Neural progenitor cell (in vitro differentiated cells): Measurements from ENCODE around the gene KLHL12. TPM values are rescaled to one million over a fixed set of nuclear protein-coding genes. Genes with fewer than 3 reads are reported as not detected.

Experiments
- DNase-seq: peaks from one replicate; pipeline ENCODE4 v3.0.0-alpha.2; 2016; ENCODE audit warnings: low spot score
- H2AFZ ChIP-seq: fragments of 200-600 bp; sonication (generic); replicated peaks from 2 replicates; pipeline ENCODE4 v1.6.1; 2016; ENCODE audit warnings: antibody characterized with exemption
- H3F3A ChIP-seq: fragments of 200-600 bp; sonication (generic); 2 replicates; pipeline ENCODE4 v1.6.1; 2016; ENCODE audit warnings: antibody characterized with exemption, low read depth
- H3K27ac ChIP-seq: fragments of 200-600 bp; sonication (generic); 2 replicates; pipeline ENCODE4 v1.5.1; 2016; ENCODE audit warnings: mild to moderate bottlenecking
- H3K27me3 ChIP-seq: fragments of 200-600 bp; sonication (generic); 2 replicates; pipeline ENCODE4 v1.6.1; 2016; ENCODE audit warnings: mild to moderate bottlenecking, moderate library complexity
- H3K36me3 ChIP-seq: fragments of 200-600 bp; sonication (generic); 2 replicates; pipeline ENCODE4 v1.5.1; 2016
- H3K4me1 ChIP-seq: fragments of 200-600 bp; sonication (generic); 2 replicates; pipeline ENCODE4 v1.6.1; 2016; ENCODE audit warnings: mixed run types
- H3K4me2 ChIP-seq: fragments of 200-600 bp; sonication (generic); 2 replicates; pipeline ENCODE4 v1.6.1; 2016
- H3K4me3 ChIP-seq: fragments of 200-600 bp; sonication (generic); 2 replicates; pipeline ENCODE4 v1.5.1; 2016
- H3K79me2 ChIP-seq: fragments of 200-600 bp; sonication (generic); 2 replicates; pipeline ENCODE4 v1.6.1; 2016; ENCODE audit warnings: low read depth
- H3K9ac ChIP-seq: fragments of 200-600 bp; sonication (generic); 2 replicates; pipeline ENCODE4 v1.6.1; 2016
- H3K9me3 ChIP-seq: fragments of 200-600 bp; sonication (generic); 2 replicates; pipeline ENCODE4 v1.5.1; 2016; ENCODE audit warnings: low read depth
- H4K20me1 ChIP-seq: fragments of 200-600 bp; sonication (generic); 2 replicates; pipeline ENCODE4 v1.6.1; 2016; ENCODE audit warnings: low read depth
- H3K27ac Mint-ChIP-seq: 3 replicates; pipeline ENCODE4 v1.8.0; 2021; ENCODE audit warnings: mixed read lengths
- H3K27me3 Mint-ChIP-seq: 2 replicates; pipeline ENCODE4 v1.8.0; 2022; ENCODE audit warnings: low read depth, mild to moderate bottlenecking, inconsistent platforms, moderate library complexity, mixed read lengths; ENCODE audit not compliant: insufficient read depth
- H3K36me3 Mint-ChIP-seq: 3 replicates; pipeline ENCODE4 v1.8.0; 2021; ENCODE audit warnings: mixed read lengths
- H3K4me1 Mint-ChIP-seq: 3 replicates; pipeline ENCODE4 v1.8.0; 2021; ENCODE audit warnings: mixed read lengths
- H3K4me3 Mint-ChIP-seq: 3 replicates; pipeline ENCODE4 v1.8.0; 2021; ENCODE audit warnings: mild to moderate bottlenecking, moderate library complexity, mixed read lengths
- H3K9me3 Mint-ChIP-seq: 3 replicates; pipeline ENCODE4 v1.8.0; 2020; ENCODE audit warnings: mixed read lengths
- CTCF ChIP-seq: fragments of 200-600 bp; sonication (generic); IDR thresholded peaks from 2 replicates; pipeline ENCODE4 v1.5.1; 2017; ENCODE audit warnings: antibody characterized with exemption, mild to moderate bottlenecking
- EZH2 ChIP-seq: fragments of 200-600 bp; sonication (generic); IDR thresholded peaks from 2 replicates; pipeline ENCODE4 v1.6.1; 2017; ENCODE audit warnings: antibody characterized with exemption, mild to moderate bottlenecking, moderate library complexity
- EZH2phosphoT487 ChIP-seq: fragments of 200-600 bp; sonication (generic); IDR thresholded peaks from 2 replicates; pipeline ENCODE4 v1.6.1; 2017; ENCODE audit warnings: antibody characterized with exemption
- total RNA-seq: library from RNA; depleted of rRNA; stranded (reverse); fragments of >200 nt; gene quantifications from 2 replicates; pipeline ENCODE4 v1.2.3, GENCODE V29; 2015; ENCODE audit warnings: low replicate concordance

The KLHL12 gene
- total RNA-seq, 1 donor from 2014 or later, result 51.4 TPM

DNA sequence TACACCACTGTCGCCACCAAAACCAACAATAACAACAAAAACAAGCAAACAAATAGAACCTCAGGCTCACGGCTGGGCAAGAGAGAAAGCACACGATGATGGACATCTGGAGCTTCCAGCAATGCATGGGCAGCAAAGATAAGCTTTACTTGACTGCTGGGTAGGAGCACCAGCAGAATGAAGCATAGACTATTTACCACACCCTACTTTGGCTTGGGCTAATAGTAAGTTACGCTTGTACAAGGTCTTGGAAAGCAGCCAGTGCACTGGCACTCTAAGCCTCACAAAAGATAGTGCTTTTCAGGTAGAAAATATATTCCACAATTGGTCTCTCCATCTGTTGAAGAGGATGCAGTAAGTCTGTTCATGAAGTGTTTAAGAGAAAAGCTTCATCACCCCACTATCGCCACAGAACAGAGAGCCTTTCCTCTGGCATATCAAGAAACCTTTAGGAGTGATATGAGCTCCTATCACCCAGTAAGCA, 17.4 kb upstream of the KLHL12 start:
- no peaks in the 10 kb centered on the region for H3F3A ChIP-seq
- no peak overlapping the region for H3K4me3 ChIP-seq
- H4K20me1 ChIP-seq, result no peaks in the 10 kb centered on the region
- Mint-ChIP-seq H3K27me3 (no peaks in the 10 kb centered on the region), H3K4me1 (no peaks in the 10 kb centered on the region), H3K4me3 (no peak overlapping the region), H3K9me3 (no peaks in the 10 kb centered on the region), H3K27ac (no peak overlapping the region), H3K36me3 (peaks cover 35% of the 10 kb centered on the region)
- no peaks in the 10 kb centered on the region for H3K27me3 ChIP-seq
- H3K9me3 ChIP-seq, result no peaks in the 10 kb centered on the region
- H3K4me2 ChIP-seq, result no peak overlapping the region
- TF ChIP-seq EZH2, result no peak
- TF ChIP-seq EZH2phosphoT487, result no peak
- no peak for TF ChIP-seq CTCF
- no peak overlapping the region for H3K27ac ChIP-seq
- no peak for DNase-seq
- no peaks in the 10 kb centered on the region for H3K4me1 ChIP-seq
- no peak overlapping the region for H3K9ac ChIP-seq
- H2AFZ ChIP-seq, result no peak overlapping the region
- H3K36me3 ChIP-seq, result peaks cover 6% of the 10 kb centered on the region
- no peaks in the 10 kb centered on the region for H3K79me2 ChIP-seq

GRCh38 chr1:202942426-202942825, 15.4 kb upstream of the KLHL12 start:
- H3K4me3 ChIP-seq, result no peak overlapping the region
- no peak overlapping the region for H3K27ac ChIP-seq
- no peak overlapping the region for H3K9ac ChIP-seq
- Mint-ChIP-seq H3K4me1 (no peaks in the 10 kb centered on the region), H3K9me3 (no peaks in the 10 kb centered on the region), H3K27me3 (no peaks in the 10 kb centered on the region), H3K36me3 (peaks cover 30% of the 10 kb centered on the region), H3K4me3 (no peak overlapping the region), H3K27ac (no peak overlapping the region)
- H3K36me3 ChIP-seq, result peaks cover 6% of the 10 kb centered on the region
- TF ChIP-seq EZH2phosphoT487 (no peak), CTCF (no peak), EZH2 (no peak)
- no peaks in the 10 kb centered on the region for H3F3A ChIP-seq
- DNase-seq, result no peak
- no peaks in the 10 kb centered on the region for H3K79me2 ChIP-seq
- H4K20me1 ChIP-seq, result no peaks in the 10 kb centered on the region
- H3K4me2 ChIP-seq, result no peak overlapping the region
- H2AFZ ChIP-seq, result no peak overlapping the region
- no peaks in the 10 kb centered on the region for H3K27me3 ChIP-seq
- H3K4me1 ChIP-seq, result no peaks in the 10 kb centered on the region
- no peaks in the 10 kb centered on the region for H3K9me3 ChIP-seq

DNA sequence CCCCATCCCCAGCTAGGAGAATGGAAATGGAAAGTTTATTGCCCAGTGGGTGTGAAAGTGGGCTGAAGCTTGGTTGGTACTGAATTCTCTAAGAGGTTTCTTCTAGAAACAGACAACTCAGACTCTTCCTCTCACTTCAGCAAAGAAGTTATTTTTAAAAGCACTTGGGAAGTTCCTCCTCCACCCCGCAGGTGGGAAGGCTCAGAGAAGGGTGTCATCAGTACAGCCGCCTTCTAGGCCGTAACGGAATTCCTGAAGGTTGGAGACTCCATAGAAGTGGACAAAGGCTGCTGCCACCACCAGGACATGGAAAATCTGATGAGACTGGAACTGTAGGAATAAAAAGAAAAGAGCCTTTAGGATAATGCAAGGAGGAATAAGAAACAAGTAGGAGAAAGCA, 14.3 kb upstream of the KLHL12 start:
- peaks cover 6% of the 10 kb centered on the region for H3K36me3 ChIP-seq
- H3K4me1 ChIP-seq, result no peaks in the 10 kb centered on the region
- H3K36me3 Mint-ChIP-seq, result peaks cover 29% of the 10 kb centered on the region
- TF ChIP-seq EZH2, result no peak
- no peak for TF ChIP-seq CTCF
- TF ChIP-seq EZH2phosphoT487, result no peak
- H3K4me3 Mint-ChIP-seq, result no peak overlapping the region
- DNase-seq, result no peak
- no peaks in the 10 kb centered on the region for H3K9me3 Mint-ChIP-seq
- H3K4me3 ChIP-seq, result no peak overlapping the region
- H2AFZ ChIP-seq, result no peak overlapping the region
- H3K27me3 ChIP-seq, result no peaks in the 10 kb centered on the region
- H3K4me1 Mint-ChIP-seq, result no peaks in the 10 kb centered on the region
- H3F3A ChIP-seq, result no peaks in the 10 kb centered on the region
- H3K27ac Mint-ChIP-seq, result no peak overlapping the region
- H3K79me2 ChIP-seq, result no peaks in the 10 kb centered on the region
- H3K27ac ChIP-seq, result no peak overlapping the region
- H3K4me2 ChIP-seq, result no peak overlapping the region
- no peaks in the 10 kb centered on the region for H3K9me3 ChIP-seq
- H4K20me1 ChIP-seq, result no peaks in the 10 kb centered on the region
- H3K27me3 Mint-ChIP-seq, result no peaks in the 10 kb centered on the region
- no peak overlapping the region for H3K9ac ChIP-seq
